Activated CD8-positive, alpha-beta T cell treated with anti-CD3 and anti-CD28 coated beads for 36 hours (primary cell): ENCODE measurements around the gene SFSWAP. TPM values are rescaled to one million over a fixed set of nuclear protein-coding genes. Genes with fewer than 3 reads are reported as not detected.

Experiments used
- ATAC-seq: fragments of 200-7000 bp; cut with Tn5 transposase; one replicate; pipeline ENCODE4 v1.10.0; 2021; ENCODE audit warnings: mild to moderate bottlenecking, moderate library complexity
- CTCF ChIA-PET: fragments of 350-600 bp; sonication (Branson Sonifier 250); formaldehyde crosslinking; loops from one replicate; lab custom pipeline; 2021; ENCODE audit warnings: antibody characterized with exemption; lab: Charles Lee
- POLR2A ChIA-PET: fragments of 350-600 bp; sonication (Branson Sonifier 250); formaldehyde crosslinking; loops from one replicate; lab custom pipeline; 2021; ENCODE audit warnings: antibody characterized with exemption; lab: Charles Lee
- DNase-seq: peaks from one replicate; pipeline ENCODE4 v3.0.0-alpha.2; 2020
- H3K27ac Mint-ChIP-seq: one replicate; pipeline ENCODE4 v1.8.0; 2021; ENCODE audit warnings: mild to moderate bottlenecking, mixed read lengths
- H3K27me3 Mint-ChIP-seq: one replicate; pipeline ENCODE4 v1.8.0; 2021; ENCODE audit warnings: mixed read lengths
- H3K36me3 Mint-ChIP-seq: one replicate; pipeline ENCODE4 v1.8.0; 2021; ENCODE audit warnings: low read depth, mixed read lengths
- H3K4me1 Mint-ChIP-seq: one replicate; pipeline ENCODE4 v1.8.0; 2021; ENCODE audit warnings: low read depth, mixed read lengths
- H3K4me3 Mint-ChIP-seq: one replicate; pipeline ENCODE4 v1.8.0; 2021; ENCODE audit warnings: mild to moderate bottlenecking, moderate library complexity, mixed read lengths
- H3K9me3 Mint-ChIP-seq: one replicate; pipeline ENCODE4 v1.8.0; 2021; ENCODE audit warnings: mixed read lengths
- CTCF ChIP-seq: fragments of 200-600 bp; IDR thresholded peaks from one replicate; pipeline ENCODE4 v1.8.0; 2022; ENCODE audit warnings: antibody characterized with exemption, mild to moderate bottlenecking
- intact Hi-C: fragments of 100-400 bp; cut with micrococcal nuclease; formaldehyde crosslinking; loops from one replicate; pipeline ENCODE4 v1.10.0; 2022
- total RNA-seq, 2 experiments: library from RNA; stranded (reverse); gene quantifications; one replicate each; pipeline ENCODE4 v1.2.3, GENCODE V29; 2021

Gene SFSWAP
- total RNA-seq, 2 experiments from 2014 or later = 47.6 to 49.3 TPM

DNA sequence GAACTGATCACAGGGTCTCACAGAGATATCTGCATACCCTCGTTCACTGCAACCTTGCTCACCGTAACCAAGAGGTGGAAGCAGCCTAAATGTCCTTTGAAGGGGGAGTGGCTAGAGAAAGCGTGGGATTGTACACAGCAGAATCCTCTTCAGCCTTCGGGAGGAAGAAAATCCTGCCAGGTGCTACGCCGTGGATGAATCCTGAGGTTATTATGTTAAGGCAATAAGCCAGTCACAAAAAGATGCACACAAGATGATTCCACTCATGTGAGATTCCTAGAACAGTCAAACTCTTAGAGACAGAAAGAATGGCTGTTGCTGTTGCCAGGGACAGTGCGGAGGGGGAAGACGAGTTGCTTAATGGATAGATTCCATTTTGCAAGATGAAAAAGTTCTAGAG, 39.6 kb upstream of the SFSWAP start:
- intact Hi-C loops = no loop called here
- ATAC-seq (no peak), DNase-seq (no peak)
- POLR2A ChIA-PET = interaction anchor here (0.6 kb wide), 1 partner anchor 869 kb away, joined by 3 read pairs; no protein-coding TSS in a partner anchor
- Mint-ChIP-seq H3K4me1 (no peaks in the 10 kb centered on the region), H3K4me3 (no peak overlapping the region), H3K27ac (no peak overlapping the region), H3K36me3 (no peaks in the 10 kb centered on the region), H3K9me3 (peaks cover 3% of the 10 kb centered on the region), H3K27me3 (peaks cover 5% of the 10 kb centered on the region)
- CTCF ChIA-PET = no interaction called here
- no peak for TF ChIP-seq CTCF

DNA sequence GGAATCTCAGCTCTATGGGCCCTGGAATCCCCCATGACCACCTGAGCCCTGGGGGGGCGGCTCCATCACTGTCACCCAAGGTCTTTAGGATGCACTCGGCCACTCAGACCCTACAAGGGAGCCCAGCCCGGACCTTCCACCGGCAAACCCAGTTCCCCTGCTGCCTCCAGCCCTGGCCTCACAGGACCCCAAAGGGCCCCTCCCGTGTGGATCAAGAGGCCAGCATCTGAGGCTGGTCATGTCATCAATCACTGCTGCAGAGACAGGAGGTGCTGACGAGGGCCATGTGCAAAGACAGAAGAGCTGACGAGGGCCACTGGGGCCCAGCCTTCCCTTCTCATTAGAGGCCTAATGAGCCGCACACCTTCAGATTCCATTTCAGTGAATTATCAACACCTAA, 39.0 kb upstream of the SFSWAP start:
- no peak overlapping the region for H3K27ac Mint-ChIP-seq
- H3K4me1 Mint-ChIP-seq = no peaks in the 10 kb centered on the region
- no peak for TF ChIP-seq CTCF
- peaks cover 3% of the 10 kb centered on the region for H3K9me3 Mint-ChIP-seq
- intact Hi-C loops = no loop called here
- no peak for ATAC-seq
- ChIA-PET POLR2A (no interaction called here), CTCF (no interaction called here)
- H3K4me3 Mint-ChIP-seq = no peak overlapping the region
- peaks cover 5% of the 10 kb centered on the region for H3K27me3 Mint-ChIP-seq
- no peak for DNase-seq
- H3K36me3 Mint-ChIP-seq = no peaks in the 10 kb centered on the region

DNA sequence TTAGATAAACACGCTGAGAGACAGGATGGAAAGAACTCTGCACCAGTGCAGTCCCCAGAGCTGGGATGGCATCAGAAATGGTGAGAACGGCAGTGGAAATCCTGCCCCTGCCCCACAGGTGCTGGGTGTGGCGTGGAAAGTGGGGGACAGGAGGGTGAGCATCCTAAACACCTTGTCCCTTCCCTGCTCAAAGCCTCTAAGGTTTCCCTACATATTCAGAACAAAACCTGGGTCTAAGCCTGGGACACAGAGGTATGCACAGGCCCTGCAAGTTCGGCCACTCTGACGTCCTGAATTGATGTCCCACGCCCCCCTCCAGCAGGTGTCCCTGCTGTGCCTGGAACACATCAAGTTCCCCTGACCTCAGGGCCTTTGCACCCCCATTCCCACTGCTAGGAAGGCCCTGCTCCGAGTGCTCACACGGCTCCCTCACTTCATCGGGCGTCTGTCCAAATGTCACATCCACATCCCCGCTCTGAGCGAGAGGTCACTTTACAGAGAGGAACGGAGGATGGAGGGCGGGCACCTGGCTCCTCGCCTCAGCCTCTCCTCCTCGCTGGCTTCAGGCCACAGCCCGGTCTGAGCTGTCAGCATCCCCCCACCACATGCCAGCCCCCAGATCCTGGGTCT, 38.5 kb upstream of the SFSWAP start:
- Mint-ChIP-seq H3K9me3 (peaks cover 3% of the 10 kb centered on the region), H3K36me3 (no peaks in the 10 kb centered on the region), H3K4me3 (no peak overlapping the region), H3K27ac (no peak overlapping the region), H3K27me3 (peaks cover 5% of the 10 kb centered on the region), H3K4me1 (no peaks in the 10 kb centered on the region)
- DNase-seq (no peak), ATAC-seq (no peak)
- POLR2A ChIA-PET = no interaction called here
- TF ChIP-seq CTCF = no peak
- intact Hi-C loops = no loop called here
- CTCF ChIA-PET = no interaction called here

- H3K36me3 Mint-ChIP-seq = no peaks in the 10 kb centered on the region
- peaks cover 5% of the 10 kb centered on the region for H3K27me3 Mint-ChIP-seq
- TF ChIP-seq CTCF = no peak
- intact Hi-C loops = no loop called here
- H3K4me1 Mint-ChIP-seq = no peaks in the 10 kb centered on the region
- ATAC-seq (no peak), DNase-seq (no peak)
- ChIA-PET POLR2A (no interaction called here), CTCF (no interaction called here)
- H3K4me3 Mint-ChIP-seq = no peak overlapping the region
- H3K27ac Mint-ChIP-seq = no peak overlapping the region
- H3K9me3 Mint-ChIP-seq = peaks cover 3% of the 10 kb centered on the region
Measured at GRCh38 chr12:131672941-131673887, 37.7 kb upstream of the SFSWAP start.

- intact Hi-C loops = no loop called here
- peaks cover 3% of the 10 kb centered on the region for H3K9me3 Mint-ChIP-seq
- no peaks in the 10 kb centered on the region for H3K36me3 Mint-ChIP-seq
- no peak for DNase-seq
- peaks cover 2% of the 10 kb centered on the region for H3K27me3 Mint-ChIP-seq
- CTCF ChIA-PET = no interaction called here
- POLR2A ChIA-PET = no interaction called here
- H3K4me1 Mint-ChIP-seq = no peaks in the 10 kb centered on the region
- TF ChIP-seq CTCF = no peak
- H3K4me3 Mint-ChIP-seq = no peak overlapping the region
- no peak for ATAC-seq
- no peak overlapping the region for H3K27ac Mint-ChIP-seq
Measured at GRCh38 chr12:131673888-131674257, 37.0 kb upstream of the SFSWAP start.
